Stimulated activated CD8-positive, alpha-beta memory T cell treated with anti-CD3 and anti-CD28 coated beads, Interleukin-12 subunit alpha, Interleukin-12 subunit beta, amount 100 ng/mL, for 4 hours (primary cell): ENCODE results near the gene SSBP1.
"Not testable (repeated sequence)": the region's sequence is repeated elsewhere in the genome, so short reads cannot be mapped to it uniquely, and the experiment has no call there.

Source experiments
- DNase-seq: peaks from one replicate; pipeline ENCODE4 v3.0.0-alpha.2; 2020; ENCODE audit warnings: low read depth

Gene SSBP1

GRCh38 chr7:141737836-141738591 lies at the start of gene SSBP1:
Gene SSBP1 (plus strand): TSS chr7:141738358. CDS start chr7:141739167, 809 bp downstream.
- DNase-seq: peak; percentile 82

DNA sequence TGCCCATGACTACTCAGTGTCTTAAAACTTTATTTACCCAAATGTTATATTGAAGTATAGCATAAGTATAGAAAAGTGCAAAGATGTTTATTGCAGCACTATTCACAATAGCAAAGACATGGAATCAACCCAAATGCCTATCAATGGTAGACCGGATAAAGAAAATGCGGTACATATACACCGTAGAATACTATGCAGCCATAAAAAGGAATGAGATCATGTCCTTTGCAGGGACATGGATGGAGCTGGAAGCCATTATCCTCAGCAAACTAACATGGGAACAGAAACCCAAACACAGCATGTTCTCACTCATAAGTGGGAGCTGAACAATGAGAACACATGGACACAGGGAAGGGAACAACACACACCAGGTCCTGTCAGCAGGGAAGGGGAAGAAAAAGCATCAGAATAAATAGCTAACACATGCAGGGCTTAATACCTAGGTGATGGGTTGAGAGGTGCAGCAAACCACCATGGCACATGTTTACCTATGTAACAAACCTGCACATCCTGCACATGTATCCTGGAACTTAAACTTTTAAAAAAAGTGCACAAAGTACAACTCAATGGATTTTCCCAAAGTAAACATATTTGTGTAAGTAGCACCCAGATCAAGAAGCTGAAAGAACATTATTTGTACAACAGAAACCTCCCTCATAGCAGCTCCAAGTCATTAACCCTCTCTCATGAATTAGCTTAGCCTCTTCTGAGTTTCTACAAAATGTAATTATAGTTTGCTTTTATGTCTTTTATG lies 48.9 kb upstream of the SSBP1 start:
- not testable (repeated sequence) for DNase-seq

DNA sequence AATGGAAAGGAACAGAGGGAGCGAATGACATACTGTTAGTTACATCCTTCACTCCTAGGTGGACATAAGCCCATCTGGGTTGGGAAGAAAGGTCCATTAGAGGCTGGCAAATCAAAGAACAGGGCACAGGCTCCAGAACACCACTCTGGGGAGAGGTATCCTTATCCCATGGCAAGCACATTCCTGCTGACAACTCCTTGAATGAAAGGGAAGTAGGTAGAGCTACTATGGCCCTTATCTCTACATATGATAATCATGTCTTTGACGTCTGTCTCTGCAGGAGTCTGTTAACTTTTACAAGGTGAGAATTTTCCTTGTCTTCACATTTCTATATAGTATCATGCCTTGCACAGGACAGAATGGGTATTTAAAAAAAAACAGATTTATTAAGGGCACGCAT lies 46.6 kb upstream of the SSBP1 start:
- DNase-seq: no peak

DNA sequence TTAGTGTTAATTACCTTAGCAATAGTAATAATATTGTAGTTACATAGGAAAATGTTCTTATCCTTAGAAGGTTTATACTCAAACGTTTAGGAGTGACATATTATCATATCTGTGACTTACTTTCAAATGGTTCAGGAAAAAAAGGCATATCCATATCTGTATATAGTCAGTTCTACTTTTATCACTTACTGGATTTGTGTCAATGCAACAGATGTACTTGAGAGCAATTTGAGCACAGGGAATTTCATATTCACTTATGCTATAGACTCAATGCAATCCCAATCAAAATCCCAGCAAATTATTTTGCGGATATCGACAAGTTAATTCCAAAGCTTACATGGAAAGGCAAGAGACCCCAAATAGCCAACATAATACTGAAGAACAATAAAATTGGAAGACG lies 46.2 kb upstream of the SSBP1 start:
- no peak for DNase-seq

DNA sequence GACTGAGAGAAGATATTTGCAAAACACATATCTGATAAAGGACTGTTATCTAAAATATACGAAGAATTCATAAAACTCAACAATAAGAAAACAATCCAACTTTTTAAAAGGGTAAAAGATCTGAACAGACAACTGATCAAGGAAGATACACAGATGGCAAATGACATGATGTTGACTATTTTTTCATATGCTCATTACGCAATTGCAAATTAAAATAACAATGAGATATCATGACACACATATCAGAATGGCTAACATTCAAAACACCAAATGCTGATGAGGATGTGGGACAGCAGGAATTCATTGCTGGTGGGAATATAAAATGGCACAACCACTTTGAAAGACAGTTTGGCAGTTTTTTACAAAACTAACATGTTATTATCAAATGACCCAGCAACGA lies 45.1 kb upstream of the SSBP1 start:
- DNase-seq: no peak

- DNase-seq: no peak
These were observed 42.3 kb upstream of the SSBP1 start for GRCh38 chr7:141695803-141696289.

DNA sequence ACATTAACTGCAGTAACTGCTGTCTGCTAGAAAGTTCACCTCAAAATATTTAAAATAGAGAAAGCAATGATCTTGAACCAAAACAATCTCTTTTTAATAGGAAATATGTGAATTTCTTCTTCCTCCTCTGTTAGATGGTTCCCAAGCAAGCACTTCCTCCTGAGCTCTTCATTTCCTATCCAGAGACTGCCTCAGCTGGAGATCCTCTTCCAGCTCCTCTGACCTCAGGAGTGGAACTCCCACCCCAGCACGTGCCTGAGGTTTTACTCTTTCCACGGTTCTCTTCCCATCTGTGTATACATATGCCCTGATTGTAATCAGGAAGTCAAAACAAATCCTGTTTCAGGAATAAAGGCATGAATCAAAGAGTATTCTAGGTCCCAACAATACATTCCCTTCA lies 41.8 kb upstream of the SSBP1 start:
- no peak for DNase-seq

DNA sequence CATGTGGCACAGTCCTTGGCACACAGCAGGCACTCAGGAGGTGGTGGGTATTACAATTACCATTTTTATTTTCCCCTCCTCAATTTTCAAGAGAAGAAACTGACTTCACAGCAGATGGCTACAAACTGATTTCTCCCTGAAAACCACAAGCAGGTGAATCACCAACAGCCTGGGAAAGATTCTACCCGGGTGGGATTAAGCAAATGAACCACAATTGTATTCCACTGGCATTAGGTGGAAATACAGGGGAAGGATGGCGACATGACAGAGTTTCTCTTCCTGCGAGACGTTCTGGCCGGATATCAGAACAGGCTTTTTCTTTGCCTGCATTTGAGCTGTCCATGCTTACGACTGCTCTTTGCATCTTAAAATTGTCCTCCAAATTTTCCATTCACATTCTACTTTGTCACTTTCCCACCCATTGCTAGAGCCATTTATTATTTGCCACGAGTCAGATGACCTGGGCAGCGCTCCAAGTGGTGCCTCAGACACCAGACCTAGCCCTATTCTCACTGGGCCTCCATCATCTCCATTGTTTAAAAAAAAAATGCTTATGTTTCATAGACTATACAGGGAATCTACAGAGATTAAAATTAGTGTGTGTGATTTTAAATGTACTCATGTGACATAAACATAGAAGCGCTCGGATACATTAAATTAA lies 40.8 kb upstream of the SSBP1 start:
- no peak for DNase-seq

- DNase-seq: no peak
These were observed 39.7 kb upstream of the SSBP1 start for GRCh38 chr7:141698247-141699015.

- DNase-seq: no peak
These were observed 38.3 kb upstream of the SSBP1 start for GRCh38 chr7:141699860-141700259.

DNA sequence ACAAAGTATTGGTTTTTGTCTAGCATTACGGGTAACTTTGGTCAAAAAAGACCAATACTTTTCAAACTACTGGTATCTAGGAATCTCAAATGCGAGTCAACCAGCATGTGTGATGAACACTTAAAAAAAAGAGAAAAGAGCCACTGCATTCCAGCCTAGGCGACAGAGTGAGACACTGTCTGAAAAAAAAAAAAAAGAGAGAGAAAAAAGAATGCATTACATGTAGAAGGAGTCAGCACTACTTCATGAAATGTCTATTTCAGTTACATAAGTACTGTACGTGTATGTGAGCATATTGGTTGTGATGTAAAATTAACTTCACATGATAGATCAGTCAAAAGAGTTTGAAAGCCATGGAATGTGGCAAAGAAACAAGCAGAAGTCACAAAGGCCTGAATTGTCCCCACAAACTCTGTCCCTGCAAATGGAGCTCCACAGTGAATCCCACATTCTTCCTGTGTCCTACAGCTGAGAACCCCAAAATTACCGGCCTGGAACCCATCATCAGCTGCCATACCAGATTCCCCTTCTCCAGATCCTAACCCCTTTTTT lies 37.8 kb upstream of the SSBP1 start:
- DNase-seq: no peak

GRCh38 chr7:141700848-141701371 lies 37.2 kb upstream of the SSBP1 start:
- DNase-seq: no peak

DNA sequence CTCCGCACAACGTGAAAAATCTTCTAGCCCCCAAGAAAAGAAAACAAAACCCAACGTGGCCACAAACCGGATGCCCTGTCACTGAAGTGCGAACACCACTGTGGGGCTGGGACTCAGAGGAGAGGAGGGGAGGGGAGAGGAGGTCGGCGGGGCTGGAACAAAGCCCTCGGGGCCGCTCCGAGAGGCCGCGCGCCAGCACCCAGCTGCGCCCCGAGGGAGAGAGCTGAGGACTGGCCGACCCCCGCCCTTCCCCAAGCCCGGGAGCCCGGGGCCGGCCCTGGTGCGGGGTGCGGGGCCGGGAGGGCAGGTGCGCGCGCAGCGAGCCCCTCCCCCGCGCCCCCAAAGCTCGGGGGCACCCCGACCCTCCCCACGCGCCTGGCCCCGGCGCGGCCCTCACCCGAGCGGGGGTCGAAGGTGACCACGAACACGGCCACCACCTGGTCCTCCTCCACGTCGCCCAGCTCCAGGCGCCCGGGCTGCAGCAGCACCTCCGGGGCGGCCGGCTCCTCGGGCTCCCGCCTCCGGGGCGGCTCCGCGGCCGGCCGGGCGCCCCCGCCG lies 36.6 kb upstream of the SSBP1 start:
- peak; percentile 61 for DNase-seq

DNA sequence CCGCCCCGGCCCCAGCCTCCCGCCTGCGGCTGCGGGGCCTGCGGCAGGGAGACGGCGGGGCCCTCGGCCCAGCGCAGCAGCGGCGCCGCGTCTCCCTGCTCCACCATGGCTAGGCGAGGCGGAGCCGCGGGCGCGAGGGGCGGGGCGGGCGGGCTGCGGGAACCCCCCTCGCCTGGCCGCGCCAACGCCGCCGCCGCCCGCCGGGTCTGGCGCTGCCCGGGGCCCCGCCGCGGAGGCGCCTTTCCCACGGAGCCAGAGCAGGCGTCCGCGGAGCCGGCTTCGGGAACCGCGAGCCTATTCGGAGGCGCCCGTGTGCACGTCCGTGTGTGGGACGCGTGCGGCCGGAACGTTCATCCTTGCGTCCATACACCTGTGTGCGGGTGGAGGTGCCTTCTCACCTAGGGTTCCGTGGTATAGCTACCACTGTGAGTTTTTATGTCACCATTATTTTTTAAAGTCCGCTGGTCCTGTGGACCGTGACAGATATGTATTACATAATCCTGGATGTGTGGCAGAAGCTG lies 36.1 kb upstream of the SSBP1 start, which contains the start of gene DENND11:
Gene DENND11 (minus strand): TSS at position 120 of the 521 bp plus-strand sequence. CDS start 13 bp downstream, at position 107.
- peak; percentile 33 for DNase-seq

GRCh38 chr7:141702892-141703291 lies 35.3 kb upstream of the SSBP1 start:
- no peak for DNase-seq

- DNase-seq: no peak
These were observed 34.0 kb upstream of the SSBP1 start for GRCh38 chr7:141704112-141704511.

DNA sequence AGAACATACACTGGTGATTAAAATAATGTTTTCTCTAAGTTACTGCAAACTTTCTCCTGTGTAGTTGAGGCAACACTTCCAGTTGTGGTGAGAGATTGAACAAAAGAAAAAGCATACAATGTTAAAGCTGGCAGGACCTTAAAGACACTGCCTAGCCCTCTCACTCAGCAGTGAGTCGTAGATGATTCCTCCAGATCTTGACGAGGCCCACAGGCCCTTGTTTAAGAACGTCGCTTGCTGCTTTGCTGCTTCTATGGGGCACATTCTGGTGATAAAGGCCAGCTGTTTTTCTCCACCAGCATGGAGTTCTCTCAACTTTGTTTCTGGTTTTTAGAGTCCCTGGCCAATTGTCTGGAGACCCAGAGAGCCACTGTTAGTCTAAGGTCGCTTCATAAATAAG lies 33.4 kb upstream of the SSBP1 start:
- no peak for DNase-seq

GRCh38 chr7:141706239-141707064 lies 31.7 kb upstream of the SSBP1 start:
- no peak for DNase-seq

GRCh38 chr7:141708351-141708750 lies 29.8 kb upstream of the SSBP1 start, which contains the start of gene WEE2:
Gene WEE2 (plus strand): TSS chr7:141708353. CDS start chr7:141708759, 406 bp downstream.
- DNase-seq: no peak

GRCh38 chr7:141709318-141709717 lies 28.8 kb upstream of the SSBP1 start:
- no peak for DNase-seq
